SIG-M5 (cell line): ENCODE data around the gene HCN3.

Experiments used
- DNase-seq: peaks from one replicate; lab custom pipeline; 2025; lab: John Stamatoyannopoulos, UW

Gene HCN3

GRCh38 chr1:155254228-155254713 is 23.0 kb upstream of the HCN3 start:
- DNase-seq = no peak

GRCh38 chr1:155254714-155255242 is 22.5 kb upstream of the HCN3 start:
- DNase-seq = no peak

GRCh38 chr1:155255243-155256007 is 21.8 kb upstream of the HCN3 start, which contains the start of gene ENTREP3:
Gene ENTREP3 (minus strand): TSS chr1:155255483. CDS start chr1:155254877, 606 bp downstream.
- DNase-seq = no peak

- DNase-seq = no peak
These were observed 21.0 kb upstream of the HCN3 start for GRCh38 chr1:155256058-155256852.

- DNase-seq = no peak
These were observed 17.0 kb upstream of the HCN3 start for GRCh38 chr1:155260276-155260675.

- DNase-seq = no peak
These were observed 15.8 kb upstream of the HCN3 start for GRCh38 chr1:155261493-155261851.

GRCh38 chr1:155261852-155262673 is 15.2 kb upstream of the HCN3 start, which contains the start of gene SCAMP3:
Gene SCAMP3 (minus strand): TSS chr1:155262360. CDS start chr1:155262151, 209 bp downstream.
- peak; percentile 94 for DNase-seq

GRCh38 chr1:155263067-155263466 is 14.2 kb upstream of the HCN3 start:
- DNase-seq = no peak

- no peak for DNase-seq
These were observed 10.7 kb upstream of the HCN3 start for GRCh38 chr1:155266553-155266952.

- DNase-seq = no peak
These were observed 9.9 kb upstream of the HCN3 start for GRCh38 chr1:155267373-155267772.

GRCh38 chr1:155268630-155269029 is 8.6 kb upstream of the HCN3 start:
- DNase-seq = no peak

GRCh38 chr1:155269381-155269780 is 7.9 kb upstream of the HCN3 start:
- DNase-seq = no peak

- no peak for DNase-seq
These were observed 4.6 kb upstream of the HCN3 start for GRCh38 chr1:155272466-155273342.

- DNase-seq = peak; percentile 84
These were observed 3.7 kb upstream of the HCN3 start, which contains the start of gene CLK2 for GRCh38 chr1:155273343-155274245. Gene CLK2 (minus strand): TSS chr1:155273504. CDS start chr1:155270977, 2,527 bp downstream.

- DNase-seq = no peak
These were observed 832 bp downstream of the HCN3 start for GRCh38 chr1:155277902-155278688.

GRCh38 chr1:155278689-155279160 is 1.5 kb downstream of the HCN3 start:
- no peak for DNase-seq

GRCh38 chr1:155279268-155279667 is 2.0 kb downstream of the HCN3 start:
- no peak for DNase-seq

- DNase-seq = no peak
These were observed 5.3 kb downstream of the HCN3 start for GRCh38 chr1:155282488-155283091.
